Fibroblast of lung (primary cell): ENCODE measurements around the gene USP12.

Source experiments
- EZH2 ChIP-seq: IDR thresholded peaks from 2 replicates; pipeline ENCODE4 v1.5.1; 2012; ENCODE audit warnings: low read length, control low read depth, mild to moderate bottlenecking; ENCODE audit errors: missing control alignments
- TF ChIP-seq, protein P1 (sequence below), 2 donors: IDR thresholded peaks in 1 of 2; conservative IDR thresholded peaks in 1 of 2; 1 replicate in 1 of 2; 2 replicates in 1 of 2; pipeline ENCODE4 v1.5.1; 2011 to 2012; ENCODE audit warnings: low read length in 2 of 2, control low read depth in 1 of 2, inconsistent platforms in 1 of 2, low read depth in 1 of 2, mild to moderate bottlenecking in 1 of 2

DNA sequence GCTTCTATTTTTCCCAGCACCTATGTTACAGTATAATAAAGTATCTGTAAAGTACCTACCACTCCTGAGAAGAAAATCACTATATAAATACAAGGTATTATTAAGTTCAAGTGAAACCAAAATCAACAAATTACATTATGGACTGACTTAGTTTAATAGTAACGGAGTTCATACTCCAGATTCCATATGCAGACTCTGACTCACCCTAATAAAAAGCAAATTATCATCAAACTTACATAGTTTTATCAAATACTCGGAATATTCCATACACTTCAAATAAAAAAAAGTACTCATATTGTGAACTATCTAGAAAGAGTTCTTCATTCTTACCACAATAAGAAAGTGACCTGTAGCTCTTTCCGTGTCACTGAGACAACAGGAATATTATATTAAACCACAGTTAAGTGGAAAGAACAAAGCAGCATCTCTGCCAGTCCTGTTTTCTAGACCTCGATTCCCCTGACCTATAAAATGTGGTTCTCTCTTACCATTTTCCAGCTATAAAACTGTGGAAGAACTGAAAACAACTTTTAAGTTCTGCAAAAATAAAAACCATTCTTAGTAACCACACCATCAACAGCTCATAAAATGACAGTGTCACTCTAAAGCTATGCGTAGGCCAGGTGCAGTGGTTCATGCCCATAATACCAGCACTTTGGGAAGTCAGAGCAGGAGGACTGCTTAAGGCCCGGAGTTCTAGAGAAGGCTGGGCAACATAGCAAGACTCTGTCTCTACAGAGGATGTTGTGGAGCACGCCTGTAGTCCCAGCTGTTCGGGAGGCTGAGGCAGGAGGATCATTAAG, 42.6 kb downstream of the USP12 start:
- TF ChIP-seq, protein P1, sequence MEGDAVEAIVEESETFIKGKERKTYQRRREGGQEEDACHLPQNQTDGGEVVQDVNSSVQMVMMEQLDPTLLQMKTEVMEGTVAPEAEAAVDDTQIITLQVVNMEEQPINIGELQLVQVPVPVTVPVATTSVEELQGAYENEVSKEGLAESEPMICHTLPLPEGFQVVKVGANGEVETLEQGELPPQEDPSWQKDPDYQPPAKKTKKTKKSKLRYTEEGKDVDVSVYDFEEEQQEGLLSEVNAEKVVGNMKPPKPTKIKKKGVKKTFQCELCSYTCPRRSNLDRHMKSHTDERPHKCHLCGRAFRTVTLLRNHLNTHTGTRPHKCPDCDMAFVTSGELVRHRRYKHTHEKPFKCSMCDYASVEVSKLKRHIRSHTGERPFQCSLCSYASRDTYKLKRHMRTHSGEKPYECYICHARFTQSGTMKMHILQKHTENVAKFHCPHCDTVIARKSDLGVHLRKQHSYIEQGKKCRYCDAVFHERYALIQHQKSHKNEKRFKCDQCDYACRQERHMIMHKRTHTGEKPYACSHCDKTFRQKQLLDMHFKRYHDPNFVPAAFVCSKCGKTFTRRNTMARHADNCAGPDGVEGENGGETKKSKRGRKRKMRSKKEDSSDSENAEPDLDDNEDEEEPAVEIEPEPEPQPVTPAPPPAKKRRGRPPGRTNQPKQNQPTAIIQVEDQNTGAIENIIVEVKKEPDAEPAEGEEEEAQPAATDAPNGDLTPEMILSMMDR (conservative IDR thresholded peaks at IDR 0.05 in 1 of 2, IDR thresholded peaks at IDR 0.05 in 1 of 2; ENCODE audit: low read depth in 1 of 2, low read length in 2 of 2), result no peak
- TF ChIP-seq EZH2, result no peak
